H9 (cell line): ENCODE measurements around the gene KCNIP1. TPM values are rescaled to one million over a fixed set of nuclear protein-coding genes. Genes with fewer than 3 reads are reported as not detected.

Source experiments
- DNase-seq: peaks from one replicate; pipeline ENCODE4 v3.0.0-alpha.2; 2017
- H2AFZ ChIP-seq: one replicate; pipeline ENCODE4 v1.6.1; 2013; ENCODE audit warnings: mild to moderate bottlenecking, low read length, control low read depth, moderate library complexity
- H2AK5ac ChIP-seq: 2 replicates; pipeline ENCODE4 v1.6.1; 2013; ENCODE audit warnings: low read length, control low read depth, mixed read lengths; ENCODE audit not compliant: insufficient read length
- H2BK120ac ChIP-seq: one replicate; pipeline ENCODE4 v1.6.1; 2013; ENCODE audit warnings: low read depth, mild to moderate bottlenecking, low read length, control low read depth, inconsistent platforms; ENCODE audit not compliant: poor library complexity, severe bottlenecking
- H2BK12ac ChIP-seq: 2 replicates; pipeline ENCODE4 v1.6.1; 2013; ENCODE audit warnings: low read length, control low read depth, mixed read lengths, low read depth; ENCODE audit not compliant: insufficient read length
- H2BK15ac ChIP-seq: 2 replicates; pipeline ENCODE4 v1.6.1; 2013; ENCODE audit warnings: low read depth, low read length, control low read depth
- H2BK20ac ChIP-seq: one replicate; pipeline ENCODE4 v1.6.1; 2013; ENCODE audit warnings: low read depth, mild to moderate bottlenecking, low read length, control low read depth, inconsistent platforms; ENCODE audit not compliant: poor library complexity, severe bottlenecking
- H2BK5ac ChIP-seq: 2 replicates; pipeline ENCODE4 v1.6.1; 2013; ENCODE audit warnings: low read length, control low read depth, mixed read lengths; ENCODE audit not compliant: insufficient read length
- H3K14ac ChIP-seq: 2 replicates; pipeline ENCODE4 v1.6.1; 2013; ENCODE audit warnings: low read length, control low read depth; ENCODE audit not compliant: insufficient read depth
- H3K18ac ChIP-seq: 2 replicates; pipeline ENCODE4 v1.6.1; 2013; ENCODE audit warnings: low read depth, mild to moderate bottlenecking, mixed read lengths, low read length, control low read depth; ENCODE audit not compliant: insufficient read length
- H3K23ac ChIP-seq: 2 replicates; pipeline ENCODE4 v1.6.1; 2013; ENCODE audit warnings: low read length, control low read depth, mixed read lengths, low read depth; ENCODE audit not compliant: insufficient read length
- H3K23me2 ChIP-seq: 2 replicates; pipeline ENCODE4 v1.6.1; 2013; ENCODE audit warnings: low read depth, mild to moderate bottlenecking, mixed read lengths, low read length, control low read depth; ENCODE audit not compliant: insufficient read length, poor library complexity, severe bottlenecking
- H3K27ac ChIP-seq: 2 replicates; pipeline ENCODE4 v1.5.1; 2013; ENCODE audit warnings: low read length, control low read depth, mixed read lengths, low read depth; ENCODE audit not compliant: insufficient read length
- H3K27me3 ChIP-seq: 2 replicates; pipeline ENCODE4 v1.6.1; 2013; ENCODE audit warnings: low read length, control low read depth, inconsistent platforms; ENCODE audit not compliant: insufficient read depth
- H3K4ac ChIP-seq: 2 replicates; pipeline ENCODE4 v1.6.1; 2013; ENCODE audit warnings: low read depth, mild to moderate bottlenecking, control low read depth, inconsistent platforms, low read length, moderate library complexity
- H3K4me1 ChIP-seq: 2 replicates; pipeline ENCODE4 v1.6.1; 2013; ENCODE audit warnings: low read length, control low read depth, inconsistent platforms; ENCODE audit not compliant: insufficient read depth
- H3K4me2 ChIP-seq: 2 replicates; pipeline ENCODE4 v1.6.1; 2013; ENCODE audit warnings: low read length, control low read depth, mixed read lengths; ENCODE audit not compliant: insufficient read length, insufficient read depth
- H3K56ac ChIP-seq: 2 replicates; pipeline ENCODE4 v1.6.1; 2013; ENCODE audit warnings: low read depth, mild to moderate bottlenecking, mixed read lengths, low read length, control low read depth; ENCODE audit not compliant: insufficient read length
- H3K79me1 ChIP-seq: 2 replicates; pipeline ENCODE4 v1.6.1; 2013; ENCODE audit warnings: low read depth, mild to moderate bottlenecking, moderate library complexity, low read length, control low read depth, inconsistent platforms; ENCODE audit not compliant: insufficient read depth, poor library complexity, severe bottlenecking
- H3K79me2 ChIP-seq: 2 replicates; pipeline ENCODE4 v1.6.1; 2013; ENCODE audit warnings: low read length, control low read depth, inconsistent platforms; ENCODE audit not compliant: insufficient read depth
- H3K9ac ChIP-seq: 2 replicates; pipeline ENCODE4 v1.6.1; 2013; ENCODE audit warnings: low read length, control low read depth, mixed read lengths; ENCODE audit not compliant: insufficient read length; ENCODE audit errors: extremely low read depth
- H3K9me3 ChIP-seq: one replicate; pipeline ENCODE4 v1.6.1; 2013; ENCODE audit warnings: low read depth, low read length, inconsistent platforms; ENCODE audit not compliant: control insufficient read depth
- H3T11ph ChIP-seq: one replicate; pipeline ENCODE4 v1.6.1; 2013; ENCODE audit warnings: mild to moderate bottlenecking, low read length, control low read depth, inconsistent platforms
- H4K20me1 ChIP-seq: one replicate; pipeline ENCODE4 v1.6.1; 2013; ENCODE audit not compliant: control insufficient read depth, insufficient read length, insufficient read depth
- H4K5ac ChIP-seq: 2 replicates; pipeline ENCODE4 v1.6.1; 2013; ENCODE audit warnings: low read depth, mild to moderate bottlenecking, mixed read lengths, low read length, control low read depth; ENCODE audit not compliant: insufficient read length
- H4K8ac ChIP-seq: replicated peaks from 2 replicates; pipeline ENCODE4 v1.6.1; 2013; ENCODE audit warnings: low read length, control low read depth, mixed read lengths, low read depth; ENCODE audit not compliant: insufficient read length
- H4K91ac ChIP-seq: 2 replicates; pipeline ENCODE4 v1.6.1; 2013; ENCODE audit warnings: low read depth, mild to moderate bottlenecking, moderate library complexity, mixed read lengths, low read length, control low read depth; ENCODE audit not compliant: insufficient read length
- H3K27ac Mint-ChIP-seq, 3 experiments: 2 replicates in 2 of 3; 3 replicates in 1 of 3; pipeline ENCODE4 v1.8.0; 2020 to 2021; ENCODE audit warnings: mixed read lengths in 3 of 3, mild to moderate bottlenecking in 1 of 3, moderate library complexity in 1 of 3
- H3K27me3 Mint-ChIP-seq: 2 replicates; pipeline ENCODE4 v1.8.0; 2021; ENCODE audit warnings: low read depth, mild to moderate bottlenecking, moderate library complexity, mixed read lengths
- H3K36me3 Mint-ChIP-seq, 3 experiments: 2 replicates in 2 of 3; 3 replicates in 1 of 3; pipeline ENCODE4 v1.8.0; 2020 to 2021; ENCODE audit warnings: low read depth in 3 of 3, mixed read lengths in 3 of 3; ENCODE audit not compliant: insufficient read depth in 1 of 3
- H3K4me1 Mint-ChIP-seq, 2 experiments: 2 replicates each; pipeline ENCODE4 v1.8.0; 2020; ENCODE audit warnings: mixed read lengths in 2 of 2
- H3K4me3 Mint-ChIP-seq, 2 experiments: 2 replicates in 1 of 2; 3 replicates in 1 of 2; pipeline ENCODE4 v1.8.0; 2020 to 2021; ENCODE audit warnings: mild to moderate bottlenecking in 2 of 2, mixed read lengths in 2 of 2, moderate library complexity in 1 of 2
- H3K9me3 Mint-ChIP-seq, 2 experiments: 2 replicates in 1 of 2; 3 replicates in 1 of 2; pipeline ENCODE4 v1.8.0; 2020; ENCODE audit warnings: mild to moderate bottlenecking in 2 of 2, mixed read lengths in 2 of 2, moderate library complexity in 1 of 2
- CTCF ChIP-seq: fragments of 200-600 bp; sonication (generic); conservative IDR thresholded peaks from 3 replicates; pipeline ENCODE4 v1.8.0; 2021; ENCODE audit warnings: antibody characterized with exemption, mild to moderate bottlenecking
- WGBS: extraction: QIAGEN DNeasy Blood & Tissue Kit; methylation state at CpG from one replicate; pipeline ENCODE4 v1.1.7; 2013; ENCODE audit warnings: missing lambda C conversion rate, low lambda C conversion rate, mixed read lengths; ENCODE audit not compliant: insufficient read length; ENCODE audit errors: extremely low coverage; 5-methylcytosine and 5-hydroxymethylcytosine counted together
- total RNA-seq: library from RNA; stranded (reverse); gene quantifications from 2 replicates; pipeline ENCODE4 v1.2.1, GENCODE V29; 2021

Gene KCNIP1
- total RNA-seq, 1 experiment from 2014 or later: 0.63 TPM

GRCh38 chr5:170651604-170652277 lies 147.9 kb downstream of the KCNIP1 start:
- DNase-seq: peak; percentile 33
- Histone ChIP-seq H2BK20ac (no peak overlapping the region), H3K14ac (no peak overlapping the region), H3K23ac (no peak overlapping the region), H4K20me1 (no peaks in the 10 kb centered on the region), H4K91ac (no peak overlapping the region), H4K5ac (no peak overlapping the region), H3T11ph (no peak overlapping the region), H2BK12ac (no peak overlapping the region), H3K23me2 (no peaks in the 10 kb centered on the region), H3K4ac (no peak overlapping the region), H3K79me1 (no peaks in the 10 kb centered on the region), H3K4me1 (no peaks in the 10 kb centered on the region), H3K56ac (no peak overlapping the region), H3K79me2 (no peaks in the 10 kb centered on the region), H2AFZ (no peak overlapping the region), H2AK5ac (no peak overlapping the region), H3K27ac (no peak overlapping the region), H2BK120ac (no peak overlapping the region), H3K9ac (no peak overlapping the region), H2BK5ac (no peak overlapping the region), H3K4me2 (no peak overlapping the region), H3K27me3 (no peaks in the 10 kb centered on the region), H2BK15ac (no peak overlapping the region), H4K8ac (no peak overlapping the region), H3K9me3 (no peaks in the 10 kb centered on the region), H3K18ac (no peak overlapping the region)
- TF ChIP-seq CTCF: no peak
- H3K4me3 Mint-ChIP-seq: no peak overlapping the region
- peaks cover 3% of the 10 kb centered on the region; the same call in 1 of the 2 replicates for H3K27me3 Mint-ChIP-seq
- WGBS: no CpG with 5 or more reads among the region's 11 CpGs
- peak overlapping the region in 1 of 3 experiments; percentile 71; a peak in 2 of 7 replicates for H3K27ac Mint-ChIP-seq
- H3K4me1 Mint-ChIP-seq: peaks cover 18 to 26% of the 10 kb centered on the region in 2 experiments
- peaks cover 6 to 7% of the 10 kb centered on the region in 2 experiments for H3K9me3 Mint-ChIP-seq
- no peaks in the 10 kb centered on the region for H3K36me3 Mint-ChIP-seq
